ENCODE measurements around the gene C11orf71.

The C11orf71 gene, protein sequence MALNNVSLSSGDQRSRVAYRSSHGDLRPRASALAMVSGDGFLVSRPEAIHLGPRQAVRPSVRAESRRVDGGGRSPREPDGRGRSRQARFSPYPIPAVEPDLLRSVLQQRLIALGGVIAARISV

DNA sequence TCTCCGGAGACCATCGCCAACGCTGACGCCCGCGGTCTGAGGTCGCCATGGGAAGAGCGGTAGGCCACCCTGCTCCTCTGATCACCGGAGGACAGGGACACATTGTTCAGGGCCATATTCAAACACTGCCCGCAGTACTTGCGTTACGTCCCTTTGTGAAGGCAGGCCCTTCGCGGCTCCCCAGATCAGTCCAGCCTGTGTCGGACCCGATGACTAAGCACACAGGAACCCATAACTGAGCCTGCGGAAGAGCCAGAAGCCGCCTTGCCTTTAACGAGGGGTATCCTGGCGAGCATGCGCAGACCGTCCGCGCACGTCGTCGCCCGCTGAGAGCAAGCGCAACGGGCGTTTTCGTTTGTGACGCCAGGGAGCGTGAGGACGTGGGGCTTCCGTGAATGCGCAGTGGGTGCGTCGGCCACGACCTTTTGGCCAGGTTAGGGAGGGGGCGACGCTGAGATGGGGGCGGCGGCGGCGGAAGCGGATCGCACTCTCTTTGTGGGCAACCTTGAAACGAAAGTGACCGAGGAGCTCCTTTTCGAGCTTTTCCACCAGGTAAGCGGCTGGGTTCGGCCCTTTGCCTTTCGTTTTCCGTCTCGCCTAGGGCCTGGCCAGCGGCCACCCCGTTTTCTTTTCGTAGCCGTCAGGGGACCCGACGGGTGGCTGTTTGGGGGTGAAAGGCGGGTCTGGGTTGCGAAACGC, at the start of gene C11orf71, which contains the start of gene RBM7:
Gene C11orf71, minus strand, starts transcription at position 296 of the 699 bp plus-strand sequence. Its CDS starts 180 bp downstream, at position 116.
Gene RBM7, plus strand, starts transcription at position 451 of the 699 bp plus-strand sequence. Its CDS starts 6 bp downstream, at position 457.
- DNase-seq, result peak; percentile 96

DNA sequence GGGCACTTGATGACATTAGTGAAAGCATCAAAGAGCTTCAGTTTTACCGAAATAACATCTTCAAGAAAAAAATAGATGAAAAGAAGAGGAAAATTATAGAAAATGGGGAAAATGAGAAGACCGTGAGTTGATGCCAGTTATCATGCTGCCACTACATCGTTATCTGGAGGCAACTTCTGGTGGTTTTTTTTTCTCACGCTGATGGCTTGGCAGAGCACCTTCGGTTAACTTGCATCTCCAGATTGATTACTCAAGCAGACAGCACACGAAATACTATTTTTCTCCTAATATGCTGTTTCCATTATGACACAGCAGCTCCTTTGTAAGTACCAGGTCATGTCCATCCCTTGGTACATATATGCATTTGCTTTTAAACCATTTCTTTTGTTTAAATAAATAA, 49.5 kb upstream of the C11orf71 start:
- no peak for DNase-seq

DNA sequence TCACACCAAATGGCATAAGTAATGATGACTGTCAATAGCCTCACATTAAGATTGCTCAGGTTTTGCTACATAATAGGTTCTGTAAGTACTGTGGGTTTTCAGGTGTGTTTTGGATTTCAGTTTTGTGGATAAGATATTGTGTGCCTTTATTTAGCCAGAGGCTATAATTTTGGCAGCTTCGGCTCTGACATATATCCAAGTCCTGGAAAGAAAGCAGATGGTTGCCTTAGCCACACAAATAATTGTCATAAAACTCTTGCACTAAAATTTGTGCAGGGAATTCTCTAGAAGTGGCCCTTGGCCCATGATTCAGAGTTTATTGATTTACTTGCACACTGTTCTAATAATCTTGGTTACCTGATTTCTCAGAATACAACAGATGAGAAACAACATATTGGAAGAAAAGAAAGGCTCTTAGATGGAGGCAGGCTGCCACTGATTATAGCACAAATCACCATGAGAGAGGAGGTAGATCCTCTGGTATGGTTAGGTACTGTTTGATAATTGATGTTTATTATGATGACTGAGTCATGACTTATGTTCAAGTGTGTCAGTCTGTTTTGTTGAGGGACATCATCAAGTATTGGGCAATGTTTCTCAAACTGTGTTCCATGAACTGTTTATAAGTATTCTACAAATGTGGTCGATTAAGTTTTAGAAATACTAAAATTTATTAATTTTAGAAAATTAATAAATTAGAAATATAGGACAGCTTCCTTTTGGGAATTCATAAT, 48.6 kb upstream of the C11orf71 start:
- DNase-seq, result no peak

DNA sequence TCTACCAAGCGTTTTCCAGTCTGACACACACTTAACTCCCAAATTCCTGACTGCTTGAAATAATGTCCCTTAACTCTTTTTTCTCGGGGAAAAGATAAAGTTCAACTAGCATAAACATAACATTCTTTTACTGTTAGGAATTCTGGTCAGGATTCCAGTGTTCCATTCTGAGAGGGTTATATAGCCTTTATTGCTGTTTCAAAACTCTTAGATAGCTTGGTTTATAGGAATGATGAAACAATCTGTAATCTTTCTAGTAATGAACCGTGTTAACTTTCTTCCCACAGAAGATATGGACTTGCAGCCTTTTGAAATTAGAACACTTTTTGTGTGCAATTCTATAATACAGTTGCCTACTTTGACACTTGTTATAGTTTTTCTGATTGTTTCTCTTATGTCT, 47.6 kb upstream of the C11orf71 start:
- DNase-seq, result no peak

DNA sequence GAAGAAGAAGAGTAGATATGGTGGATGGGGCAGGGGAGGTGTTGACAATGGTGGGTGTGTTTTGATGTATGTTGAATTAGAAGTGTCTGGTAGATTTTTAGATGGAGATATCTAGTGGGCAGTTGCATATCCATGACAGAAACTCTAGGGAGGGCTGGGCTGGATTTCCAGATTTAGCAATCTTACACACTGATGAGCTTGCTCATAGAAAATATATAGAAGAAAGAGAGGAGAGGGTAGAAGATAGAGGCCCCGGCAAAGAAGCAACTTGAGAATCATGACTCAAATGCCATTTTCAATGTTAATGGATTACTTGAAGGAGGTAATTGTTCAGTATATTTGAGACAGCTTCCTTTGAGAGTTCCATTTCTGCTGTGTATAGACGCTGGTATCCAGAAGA, 47.1 kb upstream of the C11orf71 start:
- DNase-seq, result no peak

DNA sequence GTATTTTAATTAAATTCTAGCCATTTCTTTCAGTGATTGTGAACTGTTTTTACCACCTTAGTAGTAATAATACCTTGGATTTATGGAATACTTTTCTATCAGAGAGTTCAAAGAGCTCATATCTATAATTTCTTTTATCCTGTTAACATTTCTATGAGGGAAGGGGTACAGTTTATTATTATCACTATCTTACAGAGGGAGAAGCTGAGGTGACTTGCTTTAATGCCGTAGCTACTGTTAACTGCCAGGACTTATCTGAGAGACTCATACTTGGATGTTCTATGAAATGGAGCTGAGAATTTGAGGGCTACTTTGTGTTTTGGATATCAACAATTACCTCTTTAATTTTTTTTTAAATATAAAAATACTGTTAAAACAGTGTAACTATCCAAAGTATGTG, 42.2 kb upstream of the C11orf71 start:
- no peak for DNase-seq

DNA sequence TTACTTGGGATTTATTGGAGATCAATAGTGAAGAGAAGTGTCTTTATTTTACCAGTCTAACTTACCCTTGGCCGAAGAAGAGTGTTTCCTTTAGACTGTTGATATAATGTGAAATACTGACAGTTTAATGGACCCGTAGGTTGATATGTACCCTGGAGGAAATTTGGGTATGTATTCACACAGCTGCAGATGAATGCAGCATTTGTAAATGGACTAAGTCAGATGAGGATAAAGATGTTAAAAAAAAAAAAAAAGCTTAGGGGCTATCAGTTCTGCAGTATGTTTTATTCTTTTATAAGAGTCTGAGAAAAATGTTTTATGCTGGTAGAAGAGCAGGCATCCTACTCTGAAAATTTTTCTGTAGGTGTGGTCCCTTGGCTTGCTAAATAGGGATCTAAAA, 41.6 kb upstream of the C11orf71 start:
- no peak for DNase-seq

DNA sequence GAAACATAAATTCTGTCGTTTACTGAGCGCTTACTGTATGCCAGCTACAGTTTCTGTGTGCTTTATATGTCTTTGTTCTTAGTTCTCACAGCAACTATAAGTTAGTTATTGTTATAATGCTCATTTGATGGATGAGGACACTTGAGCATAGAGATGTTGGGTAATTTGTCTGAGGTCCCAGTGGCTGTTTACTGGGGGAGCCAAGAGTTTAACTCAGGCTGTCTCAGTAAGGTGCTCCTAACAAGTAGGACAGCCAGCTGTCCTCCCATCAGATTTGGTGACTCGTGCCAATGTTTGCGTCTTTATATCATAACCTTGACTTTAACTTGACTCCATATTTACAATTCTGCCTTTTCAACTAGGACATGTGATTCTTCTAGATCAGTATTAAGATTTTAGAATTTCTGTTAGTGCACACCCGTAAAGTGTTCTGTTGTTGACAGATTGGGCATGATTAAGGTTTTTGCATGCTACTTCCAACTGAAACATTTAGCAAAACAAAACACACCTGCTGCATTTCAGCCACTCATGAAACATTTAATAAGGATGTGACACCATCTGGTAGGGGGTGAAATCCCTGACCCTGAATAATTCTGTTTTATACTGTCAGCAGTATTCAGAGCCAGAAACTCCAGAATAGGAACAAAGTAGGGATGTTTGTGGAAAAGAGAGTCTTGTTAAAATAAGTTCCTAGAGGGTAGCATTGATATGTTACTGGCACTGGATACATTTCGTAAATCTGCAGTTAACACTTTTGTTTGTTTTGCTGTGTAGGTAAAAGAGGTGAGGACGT, 40.9 kb upstream of the C11orf71 start:
- DNase-seq, result no peak

DNA sequence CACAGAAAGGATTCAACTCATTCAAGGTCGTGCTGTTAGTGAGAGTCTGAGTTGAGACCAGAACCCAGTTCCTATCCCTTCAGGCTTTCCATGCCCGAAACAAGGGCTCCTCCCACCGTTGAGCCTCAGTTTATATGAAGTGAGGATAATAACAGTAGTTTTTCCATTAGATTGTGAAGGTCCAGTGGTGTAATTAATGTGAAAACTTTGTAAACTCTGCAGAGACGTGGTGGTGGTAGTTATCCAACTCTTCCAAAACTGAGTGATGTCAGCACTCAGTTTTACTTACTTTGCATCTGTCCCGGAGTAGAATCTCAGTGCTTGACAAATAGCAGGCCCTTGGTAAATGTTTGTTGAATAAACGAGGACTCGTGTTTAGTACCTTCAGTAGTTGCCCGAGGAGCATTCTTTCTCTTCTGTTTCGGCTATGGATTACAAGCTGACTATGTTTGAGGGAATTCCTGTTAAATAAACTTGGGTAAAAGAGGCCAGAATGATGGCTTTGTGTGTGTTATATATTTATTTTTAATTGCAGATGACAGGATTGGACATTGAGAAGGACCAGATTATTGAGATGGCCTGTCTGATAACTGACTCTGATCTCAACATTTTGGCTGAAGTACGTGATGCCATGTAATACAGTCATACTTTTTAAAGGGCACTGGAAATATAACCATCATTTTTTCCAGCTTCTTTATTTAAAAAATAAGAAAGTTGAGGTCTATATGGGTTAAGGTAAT, 40.0 kb upstream of the C11orf71 start:
- DNase-seq, result no peak

DNA sequence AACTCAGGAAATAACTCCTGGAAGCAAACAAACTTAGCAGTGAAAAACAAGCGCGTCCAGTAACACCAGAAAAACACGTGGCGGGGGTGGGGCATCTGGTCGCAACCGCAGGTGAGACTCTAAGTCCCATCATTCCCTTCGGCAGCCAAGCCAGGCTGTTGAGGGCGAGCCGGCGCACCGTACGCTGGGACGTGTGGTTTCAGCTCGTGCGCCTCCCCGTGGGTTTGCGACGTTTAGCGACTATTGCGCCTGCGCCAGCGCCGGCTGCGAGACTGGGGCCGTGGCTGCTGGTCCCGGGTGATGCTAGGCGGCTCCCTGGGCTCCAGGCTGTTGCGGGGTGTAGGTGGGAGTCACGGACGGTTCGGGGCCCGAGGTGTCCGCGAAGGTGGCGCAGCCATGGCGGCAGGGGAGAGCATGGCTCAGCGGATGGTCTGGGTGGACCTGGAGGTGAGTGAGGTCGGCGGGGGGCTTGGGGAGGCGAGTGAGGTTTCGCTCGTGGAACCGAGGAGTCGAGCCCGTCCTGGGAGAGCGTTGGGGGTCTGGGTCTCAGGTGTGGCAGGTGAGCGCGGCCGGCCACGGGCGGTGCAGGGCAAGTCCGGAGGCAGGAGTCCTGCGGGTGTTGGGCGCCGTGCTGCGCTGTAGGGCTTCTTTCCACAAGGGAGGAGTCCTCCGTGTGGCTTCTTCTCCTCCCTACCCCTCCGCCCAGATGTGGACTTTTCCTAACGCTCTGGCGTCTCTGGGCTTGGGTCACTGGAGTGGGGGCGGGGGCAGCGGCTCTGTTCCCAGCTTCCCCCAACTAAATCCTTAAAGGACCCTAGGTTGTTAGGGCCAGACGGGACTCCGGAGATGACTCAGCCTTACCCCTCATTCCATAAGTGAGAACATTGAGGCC, 39.2 kb upstream of the C11orf71 start, which contains the start of gene REXO2:
Gene REXO2, plus strand, starts transcription at position 239 of the 892 bp plus-strand sequence. Its CDS starts 62 bp downstream, at position 301.
- DNase-seq, result peak; percentile 88

DNA sequence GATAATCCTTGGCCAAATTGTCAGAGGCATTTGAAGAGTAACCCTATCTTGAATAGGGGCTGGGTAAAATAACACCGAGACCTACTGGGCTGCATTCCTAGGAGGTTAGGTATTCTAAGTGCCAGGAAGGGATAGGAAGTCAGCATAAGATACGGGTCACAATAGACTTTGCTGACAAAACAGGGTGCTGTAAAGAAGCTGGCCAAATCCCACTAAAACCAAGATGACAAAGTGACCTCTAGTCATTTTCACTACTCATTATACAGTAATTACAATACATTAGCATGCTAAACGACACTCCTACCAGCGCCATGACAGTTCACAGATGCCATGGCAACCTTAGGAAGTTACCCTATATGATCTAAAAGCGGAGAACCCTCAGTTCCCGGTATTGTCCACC, 38.0 kb upstream of the C11orf71 start:
- no peak for DNase-seq

DNA sequence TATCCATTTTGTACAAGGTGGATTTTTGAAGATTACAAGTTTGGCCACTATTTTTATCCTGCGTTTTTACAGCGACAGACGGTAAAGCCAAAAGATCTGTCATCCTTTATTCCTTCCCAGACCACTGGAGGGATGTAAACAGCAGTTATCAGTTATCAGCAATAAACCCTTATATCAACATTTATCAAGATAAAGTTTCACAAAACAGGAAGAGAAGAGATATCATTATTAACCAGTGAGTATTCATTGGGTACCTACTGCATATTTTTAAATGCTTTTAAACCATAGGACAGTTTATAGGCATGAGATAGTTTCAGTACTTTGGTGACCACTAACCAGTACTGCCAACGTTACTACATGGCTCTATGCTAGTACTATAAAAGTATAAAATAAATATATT, 33.1 kb upstream of the C11orf71 start:
- no peak for DNase-seq

DNA sequence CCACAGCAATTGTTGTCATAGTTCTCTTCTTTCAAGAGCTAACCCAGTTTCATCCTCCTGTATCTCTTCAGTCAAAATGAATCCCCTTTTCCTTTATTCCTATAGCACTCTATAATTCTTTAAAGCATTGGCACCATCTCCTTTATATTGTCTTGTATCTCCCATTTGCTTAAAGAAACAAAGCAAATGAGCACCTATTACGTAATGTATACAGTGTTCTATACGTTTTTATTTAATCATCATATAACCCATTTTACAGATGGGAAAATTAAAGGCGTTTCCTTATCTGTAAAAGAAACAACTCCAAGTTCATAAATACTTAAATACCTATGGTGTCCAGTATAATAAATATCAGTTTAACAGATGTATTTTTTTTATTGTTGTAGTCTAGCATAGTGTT, 32.6 kb upstream of the C11orf71 start:
- no peak for DNase-seq

DNA sequence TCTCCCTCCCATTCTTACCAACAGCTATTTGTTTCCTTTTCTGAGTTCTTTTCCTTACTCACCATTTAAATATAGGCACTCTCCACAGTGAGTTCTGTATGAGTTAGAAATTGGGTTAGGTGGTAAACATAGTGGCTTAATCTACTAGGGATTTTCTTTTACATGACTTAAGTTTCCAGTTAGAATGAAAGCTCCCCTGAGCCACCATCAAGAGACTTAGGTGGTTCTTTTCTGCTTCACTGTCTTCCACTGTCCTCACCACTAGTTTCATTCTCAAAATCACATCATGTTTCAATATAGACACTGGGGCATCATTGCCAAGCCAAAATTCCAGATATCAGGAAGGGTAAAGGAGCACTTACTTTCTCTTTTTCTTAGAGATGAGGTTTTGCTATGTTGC, 30.0 kb upstream of the C11orf71 start:
- DNase-seq, result no peak

DNA sequence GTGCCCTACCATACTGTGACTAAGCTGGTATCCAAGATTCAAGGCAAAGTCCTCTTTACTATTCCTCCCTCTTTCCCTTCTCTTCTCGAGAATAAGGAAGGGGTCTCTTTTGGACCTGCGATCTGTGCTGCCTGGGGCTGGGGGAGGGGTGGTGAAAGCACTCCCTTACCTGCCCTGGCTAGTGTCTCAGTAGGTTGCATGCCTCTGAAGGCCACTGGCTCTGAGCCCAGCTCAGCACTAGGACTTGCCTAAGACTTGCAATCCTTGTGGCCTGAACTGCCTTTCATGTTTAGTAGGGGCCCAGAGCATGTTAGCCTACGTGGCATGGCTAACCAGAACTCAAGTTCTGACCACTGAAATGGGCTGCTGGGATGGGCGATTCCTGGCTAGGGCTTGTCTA, 26.0 kb upstream of the C11orf71 start:
- no peak for DNase-seq

DNA sequence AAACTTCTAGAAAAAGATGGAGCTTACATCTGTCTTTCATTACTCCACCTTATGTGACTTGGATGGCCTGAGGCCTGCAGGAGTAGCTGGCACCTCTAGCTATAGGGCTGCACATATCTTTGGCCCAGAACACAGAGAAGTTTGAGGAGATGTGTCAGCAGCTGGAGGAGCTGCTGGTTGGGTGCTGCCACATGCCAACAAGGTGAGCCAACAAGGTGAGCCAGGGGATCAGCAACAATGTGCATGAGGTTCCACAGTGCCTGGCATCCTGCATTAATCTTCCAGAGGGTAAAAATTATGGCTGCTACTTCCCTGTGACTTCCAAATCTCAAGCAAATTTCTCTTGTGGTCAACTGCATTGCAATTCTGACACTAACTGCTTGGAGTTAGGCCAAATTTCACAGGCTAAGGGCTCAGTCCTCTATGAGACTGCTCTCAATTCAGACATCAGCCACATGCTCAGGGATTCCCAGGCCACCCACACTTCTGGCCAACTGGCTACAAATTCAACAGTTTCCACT, 16.2 kb upstream of the C11orf71 start:
- DNase-seq, result no peak

DNA sequence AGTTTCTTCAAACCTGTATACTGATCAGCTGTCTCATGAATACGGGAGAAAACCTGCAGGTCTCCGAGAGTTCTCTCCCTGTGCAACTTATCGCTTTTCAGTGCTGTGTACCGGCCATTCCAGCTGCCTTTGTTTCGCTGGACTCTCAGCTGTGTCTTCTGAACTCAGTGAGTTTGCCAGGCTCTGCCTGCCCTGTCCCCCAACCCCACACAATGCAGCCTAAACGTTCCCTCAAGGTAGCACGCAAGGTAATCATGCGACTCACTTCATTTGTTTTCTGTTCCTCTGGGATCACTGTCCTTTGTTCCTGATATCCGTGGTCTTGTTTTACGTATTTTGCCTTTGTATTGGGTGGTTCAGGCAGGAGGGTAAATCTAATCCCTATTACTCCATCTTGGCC, 13.6 kb upstream of the C11orf71 start:
- DNase-seq, result no peak

DNA sequence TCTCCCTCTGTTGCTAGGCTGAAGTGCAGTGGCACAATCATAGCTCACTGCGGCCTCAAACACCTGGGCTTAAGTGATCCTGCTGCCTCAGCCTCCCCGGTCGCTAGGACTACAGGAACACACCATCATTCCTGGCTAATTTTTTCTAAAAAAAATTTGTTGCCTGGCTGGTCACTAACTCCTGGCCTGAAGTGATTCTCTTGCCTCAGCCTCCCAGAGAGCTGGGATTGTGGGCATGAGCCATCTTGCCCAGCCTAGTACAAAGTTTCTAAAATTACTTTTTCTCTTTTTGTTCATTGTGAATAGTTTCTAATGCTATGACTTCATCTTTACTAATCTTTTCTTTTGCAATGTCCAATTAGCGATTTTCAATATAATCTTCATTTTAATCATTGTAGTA, 12.6 kb upstream of the C11orf71 start:
- DNase-seq, result no peak

DNA sequence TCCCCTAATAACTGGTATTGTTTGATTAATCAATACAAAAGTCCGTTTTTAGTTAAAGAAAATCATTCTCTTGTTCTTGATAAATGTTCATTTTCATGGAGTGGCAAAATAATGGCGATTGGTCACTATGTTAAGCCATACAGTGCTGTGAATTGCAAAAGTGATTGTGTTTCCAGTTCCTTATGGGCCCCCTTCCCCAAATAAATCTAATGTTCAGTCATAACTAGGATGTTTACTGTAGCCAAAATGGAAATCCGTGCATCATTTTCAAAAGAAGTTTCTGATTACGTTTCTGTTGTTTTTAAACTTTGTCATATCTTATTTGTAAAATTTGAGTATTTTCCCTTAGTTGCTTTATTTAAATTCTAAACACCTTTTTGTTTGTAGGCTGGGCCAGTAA, 1.0 kb upstream of the C11orf71 start:
- no peak for DNase-seq

DNA sequence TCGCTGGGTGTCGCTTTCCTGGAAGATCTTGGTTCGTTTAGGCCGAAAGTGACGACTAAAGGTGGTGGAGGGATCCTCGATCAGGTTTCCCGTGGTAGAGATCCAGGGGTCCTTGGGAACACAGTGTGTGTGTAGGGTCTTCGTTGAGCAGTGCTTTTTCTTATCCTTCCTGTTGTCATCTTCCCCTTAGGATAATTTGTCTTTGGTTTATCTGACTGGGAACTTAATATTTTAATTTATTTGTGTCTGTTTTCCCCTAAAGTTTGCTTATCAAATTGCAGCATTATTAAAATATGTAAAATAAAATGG, 558 bp upstream of the C11orf71 start:
- DNase-seq, result no peak

DNA sequence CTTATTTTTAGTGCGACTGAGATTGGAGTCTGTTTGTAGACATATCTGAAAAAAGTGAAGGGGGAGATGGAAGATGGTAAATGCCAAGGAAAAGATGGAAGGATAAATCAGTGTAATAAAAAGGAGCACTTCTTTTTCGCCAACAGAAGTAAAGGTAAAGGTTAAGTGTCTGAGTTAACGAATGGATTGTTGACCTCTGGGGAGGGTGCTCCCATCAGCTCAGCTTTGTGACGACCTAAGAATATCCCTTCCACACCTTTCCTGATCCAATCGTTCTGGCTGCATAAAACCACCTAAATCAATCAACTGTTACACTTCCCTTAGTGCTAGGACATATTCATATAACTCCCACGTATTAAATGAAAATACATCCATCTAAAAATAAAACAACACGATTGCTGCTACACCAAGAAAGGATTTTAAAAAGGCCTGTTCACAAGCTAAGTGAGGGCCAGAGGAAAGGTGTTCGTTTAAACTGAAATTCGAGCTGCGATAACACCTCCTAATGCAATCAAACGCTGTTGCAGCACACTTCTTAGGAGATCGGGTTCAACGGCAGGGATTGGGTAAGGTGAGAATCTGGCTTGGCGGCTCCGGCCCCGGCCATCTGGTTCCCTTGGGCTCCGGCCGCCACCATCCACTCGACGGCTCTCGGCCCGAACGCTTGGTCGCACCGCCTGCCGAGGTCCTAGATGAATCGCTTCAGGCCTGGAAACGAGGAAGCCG, 658 bp downstream of the C11orf71 start:
- no peak for DNase-seq

Measured in stimulated activated CD4-positive, alpha-beta T cell treated with anti-CD3 and anti-CD28 coated beads, Interleukin-2, amount 100 ng/mL, for 48 hours (primary cell).